DOHH2 (cell line): ENCODE data around the gene SH2D7.

ENCODE experiments used
- H3F3A ChIP-seq: fragments of 200-600 bp; sonication (generic), shearing (Covaris generic); 2 replicates; pipeline ENCODE4 v1.6.0; 2016; ENCODE audit warnings: antibody characterized with exemption, mild to moderate bottlenecking; ENCODE audit not compliant: control insufficient read depth, insufficient read depth
- H3K27ac ChIP-seq: fragments of 200-600 bp; sonication (generic); 2 replicates; pipeline ENCODE4 v1.5.1; 2014; ENCODE audit warnings: low read depth, mild to moderate bottlenecking, low read length, moderate library complexity
- H3K27me3 ChIP-seq: fragments of 200-600 bp; sonication (generic); 2 replicates; pipeline ENCODE4 v1.6.1; 2014; ENCODE audit warnings: mild to moderate bottlenecking, low read length, mixed read lengths; ENCODE audit not compliant: control insufficient read depth
- H3K36me3 ChIP-seq: fragments of 200-600 bp; sonication (generic); 2 replicates; pipeline ENCODE4 v1.6.1; 2014; ENCODE audit warnings: mild to moderate bottlenecking, low read length, moderate library complexity, mixed read lengths; ENCODE audit not compliant: control insufficient read depth
- H3K4me1 ChIP-seq: fragments of 200-600 bp; sonication (generic); 2 replicates; pipeline ENCODE4 v1.6.1; 2014; ENCODE audit warnings: mild to moderate bottlenecking, low read length, mixed read lengths; ENCODE audit not compliant: control insufficient read depth
- H3K4me2 ChIP-seq: fragments of 200-600 bp; sonication (generic); 2 replicates; pipeline ENCODE4 v1.6.0; 2014; ENCODE audit warnings: mild to moderate bottlenecking, low read length, moderate library complexity
- H3K4me3 ChIP-seq: fragments of 200-600 bp; sonication (generic); 2 replicates; pipeline ENCODE4 v1.5.1; 2014; ENCODE audit warnings: mild to moderate bottlenecking, low read length, mixed read lengths
- H3K79me2 ChIP-seq: fragments of 200-600 bp; sonication (generic); 2 replicates; pipeline ENCODE4 v1.6.1; 2014; ENCODE audit warnings: mild to moderate bottlenecking, low read length, mixed read lengths; ENCODE audit not compliant: control insufficient read depth
- H3K9me2 ChIP-seq: fragments of 200-600 bp; sonication (generic); replicated peaks from 2 replicates; pipeline ENCODE4 v1.6.1; 2014; ENCODE audit warnings: mild to moderate bottlenecking, low read length, mixed read lengths; ENCODE audit not compliant: control insufficient read depth
- H3K9me3 ChIP-seq: fragments of 200-600 bp; sonication (generic); 2 replicates; pipeline ENCODE4 v1.6.1; 2014; ENCODE audit warnings: antibody characterized with exemption, low read length, mixed read lengths; ENCODE audit not compliant: control insufficient read depth, insufficient read depth
- H4K20me1 ChIP-seq: fragments of 200-600 bp; sonication (generic); 2 replicates; pipeline ENCODE4 v1.6.0; 2014; ENCODE audit warnings: low read depth, mild to moderate bottlenecking, antibody characterized with exemption, low read length, moderate library complexity; ENCODE audit not compliant: control insufficient read depth, insufficient read depth
- EZH2phosphoT487 ChIP-seq: fragments of 200-600 bp; sonication (generic); IDR thresholded peaks from 2 replicates; pipeline ENCODE4 v1.6.1; 2017; ENCODE audit warnings: borderline replicate concordance, mild to moderate bottlenecking, antibody characterized with exemption, low read length, moderate library complexity, mixed read lengths
- TF ChIP-seq, protein P1 (sequence below): fragments of 200-600 bp; sonication (generic); IDR thresholded peaks from one replicate; pipeline ENCODE4 v1.5.1; 2014; ENCODE audit warnings: antibody characterized with exemption, mild to moderate bottlenecking, low read depth, low read length; ENCODE audit not compliant: poor library complexity, severe bottlenecking

SH2D7 gene

DNA sequence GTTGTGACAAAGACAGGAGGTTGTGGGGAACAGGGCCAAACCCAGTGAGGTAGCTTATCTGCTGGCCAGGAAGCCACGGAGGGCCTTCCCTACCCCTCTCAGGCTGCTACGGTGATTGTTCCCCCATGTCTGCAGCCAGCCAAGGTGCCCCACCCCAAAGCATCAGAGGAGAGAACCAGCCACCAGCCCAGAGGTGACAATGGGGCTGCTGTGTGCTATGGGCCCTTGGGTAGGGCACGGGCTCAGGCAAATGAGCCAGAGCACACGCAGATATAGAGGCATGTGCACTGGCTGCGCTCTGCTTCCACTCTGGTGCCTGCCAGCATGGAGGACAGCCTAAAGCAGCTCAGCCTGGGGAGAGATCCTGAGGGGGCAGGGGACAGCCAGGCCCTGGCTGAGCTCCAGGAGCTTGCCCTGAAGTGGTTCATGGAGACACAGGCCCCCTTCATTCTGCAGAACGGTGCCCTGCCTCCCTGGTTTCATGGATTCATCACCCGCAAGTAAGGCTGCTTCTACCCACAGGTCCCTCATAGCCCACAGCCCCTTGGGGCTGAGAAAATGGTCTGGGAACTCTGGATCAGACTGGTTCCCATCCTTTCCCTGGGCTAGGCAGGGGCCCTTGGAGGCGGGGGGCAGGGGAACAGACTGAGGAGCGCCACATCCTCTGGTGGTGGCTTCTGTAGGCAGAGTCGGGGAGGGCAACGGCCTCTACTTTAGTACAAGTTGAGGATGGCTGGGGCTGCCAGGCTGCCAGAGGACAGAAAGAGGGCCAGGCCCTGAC lies at the start of gene SH2D7:
Gene SH2D7, plus strand, starts transcription at position 301 of the 781 bp plus-strand sequence. Its CDS starts 24 bp downstream, at position 325.
- Histone ChIP-seq H3K9me2 (no peaks in the 10 kb centered on the region), H3K9me3 (no peaks in the 10 kb centered on the region), H3F3A (no peaks in the 10 kb centered on the region), H3K79me2 (no peaks in the 10 kb centered on the region), H3K4me3 (no peak within 1 kb of the TSS), H3K27me3 (peaks cover 30% of the 10 kb centered on the region; the same call in 1 of the 2 replicates), H3K4me1 (no peaks in the 10 kb centered on the region), H3K4me2 (no peak within 1 kb of the TSS), H3K27ac (no peak within 1 kb of the TSS), H3K36me3 (no peaks in the 10 kb centered on the region), H4K20me1 (0 out of 2 replicates have a peak, but pooled peaks cover 2% of the 10 kb centered on the region)
- TF ChIP-seq, protein P1, sequence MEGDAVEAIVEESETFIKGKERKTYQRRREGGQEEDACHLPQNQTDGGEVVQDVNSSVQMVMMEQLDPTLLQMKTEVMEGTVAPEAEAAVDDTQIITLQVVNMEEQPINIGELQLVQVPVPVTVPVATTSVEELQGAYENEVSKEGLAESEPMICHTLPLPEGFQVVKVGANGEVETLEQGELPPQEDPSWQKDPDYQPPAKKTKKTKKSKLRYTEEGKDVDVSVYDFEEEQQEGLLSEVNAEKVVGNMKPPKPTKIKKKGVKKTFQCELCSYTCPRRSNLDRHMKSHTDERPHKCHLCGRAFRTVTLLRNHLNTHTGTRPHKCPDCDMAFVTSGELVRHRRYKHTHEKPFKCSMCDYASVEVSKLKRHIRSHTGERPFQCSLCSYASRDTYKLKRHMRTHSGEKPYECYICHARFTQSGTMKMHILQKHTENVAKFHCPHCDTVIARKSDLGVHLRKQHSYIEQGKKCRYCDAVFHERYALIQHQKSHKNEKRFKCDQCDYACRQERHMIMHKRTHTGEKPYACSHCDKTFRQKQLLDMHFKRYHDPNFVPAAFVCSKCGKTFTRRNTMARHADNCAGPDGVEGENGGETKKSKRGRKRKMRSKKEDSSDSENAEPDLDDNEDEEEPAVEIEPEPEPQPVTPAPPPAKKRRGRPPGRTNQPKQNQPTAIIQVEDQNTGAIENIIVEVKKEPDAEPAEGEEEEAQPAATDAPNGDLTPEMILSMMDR: no peak
- no peak for TF ChIP-seq EZH2phosphoT487

DNA sequence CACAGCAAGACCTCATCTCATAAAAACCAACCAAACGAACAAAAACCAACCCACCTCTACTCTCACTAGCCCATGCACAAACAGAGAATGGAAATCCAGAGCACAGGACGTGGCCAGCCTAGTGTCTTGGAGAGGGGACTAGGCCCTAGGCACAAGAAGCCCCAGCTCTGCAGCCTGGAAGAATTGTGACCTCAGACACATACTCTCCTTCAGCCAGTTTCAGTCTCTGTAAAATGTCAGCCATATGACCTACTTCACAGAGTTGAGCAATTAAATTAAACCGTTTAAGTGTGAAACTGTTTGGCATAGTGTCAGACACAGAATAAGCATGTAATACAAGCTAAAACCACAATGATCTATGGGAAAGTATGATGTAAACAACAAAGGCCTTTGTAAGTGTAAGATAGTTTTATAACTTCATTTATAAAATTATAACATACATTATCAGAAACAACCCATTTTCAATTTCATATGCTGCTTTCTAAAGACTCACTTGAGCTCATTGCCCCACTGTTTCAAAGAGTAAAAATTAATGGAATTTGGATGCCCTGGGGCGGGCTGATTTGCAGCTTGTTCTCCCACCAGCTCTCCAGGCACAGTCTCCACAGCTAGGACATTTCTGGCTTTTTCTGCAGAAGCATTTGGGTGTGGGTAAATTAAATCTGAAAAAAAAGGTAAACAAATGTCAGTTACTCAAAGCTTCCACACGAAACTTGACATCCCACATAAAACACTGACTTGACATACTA lies 47.8 kb upstream of the SH2D7 start:
- Histone ChIP-seq H3K79me2 (no peaks in the 10 kb centered on the region), H3F3A (peaks cover 5% of the 10 kb centered on the region; the same call in 1 of the 2 replicates), H3K9me3 (no peaks in the 10 kb centered on the region), H3K36me3 (peaks cover 6% of the 10 kb centered on the region; the same call in 1 of the 2 replicates), H3K4me1 (no peaks in the 10 kb centered on the region), H3K9me2 (no peaks in the 10 kb centered on the region), H3K4me2 (no peak overlapping the region), H3K4me3 (no peak overlapping the region), H4K20me1 (no peaks in the 10 kb centered on the region), H3K27me3 (no peaks in the 10 kb centered on the region), H3K27ac (no peak overlapping the region)
- TF ChIP-seq EZH2phosphoT487: no peak
- TF ChIP-seq, protein P1: no peak

- Histone ChIP-seq H3K9me3 (no peaks in the 10 kb centered on the region), H3K4me3 (no peak overlapping the region), H3F3A (peaks cover 5% of the 10 kb centered on the region; the same call in 1 of the 2 replicates), H3K79me2 (no peaks in the 10 kb centered on the region), H3K4me1 (no peaks in the 10 kb centered on the region), H3K27ac (no peak overlapping the region), H3K36me3 (peaks cover 6% of the 10 kb centered on the region; the same call in 1 of the 2 replicates), H3K27me3 (no peaks in the 10 kb centered on the region), H3K9me2 (no peaks in the 10 kb centered on the region), H4K20me1 (no peaks in the 10 kb centered on the region), H3K4me2 (no peak overlapping the region)
- no peak for TF ChIP-seq EZH2phosphoT487
Measured at GRCh38 chr15:78045189-78045588, 47.2 kb upstream of the SH2D7 start.
